ENCODE measurements around the gene SLC14A1. TPM values are rescaled to one million over a fixed set of nuclear protein-coding genes. Genes with fewer than 3 reads are reported as not detected.
"Not testable (repeated sequence)": the region's sequence is repeated elsewhere in the genome, so short reads cannot be mapped to it uniquely, and the experiment has no call there.

Gene SLC14A1
- total and polyA plus RNA-seq, 2 donors from 2014 or later, result 8.5 to 15.3 TPM

DNA sequence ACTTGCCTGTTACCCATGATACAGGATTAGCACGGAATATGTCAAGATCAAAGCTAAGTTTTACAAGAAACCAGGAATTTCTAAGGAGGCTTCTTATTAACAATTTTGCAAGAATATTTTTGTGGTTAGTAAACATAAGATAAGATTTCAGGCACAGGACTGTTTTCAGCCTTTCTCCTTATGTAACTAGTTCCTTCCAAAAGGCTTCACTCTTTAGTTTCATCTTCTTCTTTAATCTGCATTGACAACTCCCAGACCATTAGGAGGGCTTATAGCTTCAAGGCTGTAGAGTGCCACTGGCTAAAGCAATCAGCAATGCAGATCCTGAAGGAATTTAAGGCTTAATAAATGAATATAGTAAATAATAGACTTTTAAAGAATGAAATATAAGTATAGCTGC lies 29.3 kb downstream of the SLC14A1 start:
- H3K27me3 ChIP-seq (ENCODE audit: control insufficient read depth, insufficient read depth, low read length), result no peaks in the 10 kb centered on the region
- no peak overlapping the region for H3K9ac ChIP-seq (ENCODE audit: low read length in 3 of 3)
- no peak overlapping the region for H3K27ac ChIP-seq (ENCODE audit: low read depth in 2 of 2, low read length in 2 of 2)
- no peaks in the 10 kb centered on the region for H3K36me3 ChIP-seq (ENCODE audit: control insufficient read depth in 2 of 3, insufficient read depth in 3 of 3, low read length in 3 of 3)
- peaks cover 0 to 5% (median 0%) of the 10 kb centered on the region in 3 donors for H3K4me1 ChIP-seq (ENCODE audit: control insufficient read depth in 2 of 3, insufficient read depth in 2 of 3, low read depth in 1 of 3, low read length in 3 of 3)
- TF ChIP-seq, protein P1, sequence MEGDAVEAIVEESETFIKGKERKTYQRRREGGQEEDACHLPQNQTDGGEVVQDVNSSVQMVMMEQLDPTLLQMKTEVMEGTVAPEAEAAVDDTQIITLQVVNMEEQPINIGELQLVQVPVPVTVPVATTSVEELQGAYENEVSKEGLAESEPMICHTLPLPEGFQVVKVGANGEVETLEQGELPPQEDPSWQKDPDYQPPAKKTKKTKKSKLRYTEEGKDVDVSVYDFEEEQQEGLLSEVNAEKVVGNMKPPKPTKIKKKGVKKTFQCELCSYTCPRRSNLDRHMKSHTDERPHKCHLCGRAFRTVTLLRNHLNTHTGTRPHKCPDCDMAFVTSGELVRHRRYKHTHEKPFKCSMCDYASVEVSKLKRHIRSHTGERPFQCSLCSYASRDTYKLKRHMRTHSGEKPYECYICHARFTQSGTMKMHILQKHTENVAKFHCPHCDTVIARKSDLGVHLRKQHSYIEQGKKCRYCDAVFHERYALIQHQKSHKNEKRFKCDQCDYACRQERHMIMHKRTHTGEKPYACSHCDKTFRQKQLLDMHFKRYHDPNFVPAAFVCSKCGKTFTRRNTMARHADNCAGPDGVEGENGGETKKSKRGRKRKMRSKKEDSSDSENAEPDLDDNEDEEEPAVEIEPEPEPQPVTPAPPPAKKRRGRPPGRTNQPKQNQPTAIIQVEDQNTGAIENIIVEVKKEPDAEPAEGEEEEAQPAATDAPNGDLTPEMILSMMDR (IDR thresholded peaks at IDR 0.05; ENCODE audit: borderline replicate concordance, extremely low read depth, insufficient read depth), result no peak
- intact Hi-C loops (cut with DNase I), result no loop called here
- FAIRE-seq (no peak), DNase-seq (no peak)
- H3K9me3 ChIP-seq (ENCODE audit: control insufficient read depth in 2 of 3, insufficient read depth in 1 of 3, low read length in 3 of 3), result no peaks in the 10 kb centered on the region
- no peak overlapping the region for H3K4me3 ChIP-seq (ENCODE audit: low read length in 3 of 3)

GRCh38 chr18:45755934-45756333 lies 32.0 kb downstream of the SLC14A1 start:
- Histone ChIP-seq H3K27ac (ENCODE audit: low read depth in 2 of 2, low read length in 2 of 2) (no peak overlapping the region), H3K9ac (ENCODE audit: low read length in 3 of 3) (no peak overlapping the region), H3K4me3 (ENCODE audit: low read length in 3 of 3) (no peak overlapping the region), H3K36me3 (ENCODE audit: control insufficient read depth in 2 of 3, insufficient read depth in 3 of 3, low read length in 3 of 3) (no peaks in the 10 kb centered on the region), H3K9me3 (ENCODE audit: control insufficient read depth in 2 of 3, insufficient read depth in 1 of 3, low read length in 3 of 3) (no peaks in the 10 kb centered on the region), H3K4me1 (ENCODE audit: control insufficient read depth in 2 of 3, insufficient read depth in 2 of 3, low read depth in 1 of 3, low read length in 3 of 3) (peaks cover 0 to 5% (median 0%) of the 10 kb centered on the region in 3 donors), H3K27me3 (ENCODE audit: control insufficient read depth, insufficient read depth, low read length) (no peaks in the 10 kb centered on the region)
- intact Hi-C loops (cut with DNase I), result no loop called here
- DNase-seq (peak in 3 of 5 donors; percentile 44 to 85 (median 63)), FAIRE-seq (peak; percentile 69)
- TF ChIP-seq, protein P1 (IDR thresholded peaks at IDR 0.05; ENCODE audit: borderline replicate concordance, extremely low read depth, insufficient read depth), result no peak

DNA sequence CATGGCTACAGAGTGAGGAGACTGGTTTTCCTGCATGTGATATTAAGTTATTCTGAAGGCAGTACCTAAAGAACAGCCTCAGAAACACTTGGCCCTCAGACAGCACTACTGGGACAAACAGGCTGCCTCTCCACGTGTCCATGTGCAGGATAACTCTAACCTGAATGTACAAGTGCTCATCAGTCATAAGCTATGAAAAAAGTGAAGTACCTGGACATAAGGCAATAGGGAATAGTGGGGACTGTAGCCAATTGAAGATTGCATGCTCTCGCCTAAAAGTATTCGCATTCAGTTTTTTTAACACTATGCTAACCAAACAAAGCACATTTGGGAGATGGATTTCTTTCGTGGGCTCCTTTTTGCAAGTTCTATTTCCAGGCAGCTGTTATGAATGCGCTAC lies 33.0 kb downstream of the SLC14A1 start:
- Histone ChIP-seq H3K9ac (ENCODE audit: low read length in 3 of 3) (no peak overlapping the region), H3K9me3 (ENCODE audit: control insufficient read depth in 2 of 3, insufficient read depth in 1 of 3, low read length in 3 of 3) (no peaks in the 10 kb centered on the region), H3K36me3 (ENCODE audit: control insufficient read depth in 2 of 3, insufficient read depth in 3 of 3, low read length in 3 of 3) (no peaks in the 10 kb centered on the region), H3K27ac (ENCODE audit: low read depth in 2 of 2, low read length in 2 of 2) (no peak overlapping the region), H3K4me3 (ENCODE audit: low read length in 3 of 3) (no peak overlapping the region), H3K4me1 (ENCODE audit: control insufficient read depth in 2 of 3, insufficient read depth in 2 of 3, low read depth in 1 of 3, low read length in 3 of 3) (peaks cover 0 to 5% (median 0%) of the 10 kb centered on the region in 3 donors), H3K27me3 (ENCODE audit: control insufficient read depth, insufficient read depth, low read length) (no peaks in the 10 kb centered on the region)
- intact Hi-C loops (cut with DNase I), result no loop called here
- DNase-seq (no peak), FAIRE-seq (no peak)
- TF ChIP-seq, protein P1 (IDR thresholded peaks at IDR 0.05; ENCODE audit: borderline replicate concordance, extremely low read depth, insufficient read depth), result no peak

- H3K27me3 ChIP-seq (ENCODE audit: control insufficient read depth, insufficient read depth, low read length); H3K36me3 ChIP-seq (ENCODE audit: control insufficient read depth in 2 of 3, insufficient read depth in 3 of 3, low read length in 3 of 3); H3K27ac ChIP-seq (ENCODE audit: low read depth in 2 of 2, low read length in 2 of 2); DNase-seq; intact Hi-C loops (cut with DNase I); H3K9ac ChIP-seq (ENCODE audit: low read length in 3 of 3); H3K4me3 ChIP-seq (ENCODE audit: low read length in 3 of 3); H3K4me1 ChIP-seq (ENCODE audit: control insufficient read depth in 2 of 3, insufficient read depth in 2 of 3, low read depth in 1 of 3, low read length in 3 of 3); H3K9me3 ChIP-seq (ENCODE audit: control insufficient read depth in 2 of 3, insufficient read depth in 1 of 3, low read length in 3 of 3); FAIRE-seq: not testable (repeated sequence)
Observed at GRCh38 chr18:45757644-45758043, 33.7 kb downstream of the SLC14A1 start.
